Measurements from ENCODE around the gene FUCA2.

GRCh38 chr6:143506620-143507019, 4.9 kb downstream of the FUCA2 start:
- TF ChIP-seq CTCF (IDR thresholded peaks at IDR 0.05; ENCODE audit: insufficient read depth, low read depth, low read length) (no peak), EZH2 (IDR thresholded peaks at IDR 0.05; ENCODE audit: insufficient read depth, low read length) (no peak)
